CD14-positive monocyte (primary cell): Measurements from ENCODE around the gene ZP1. TPM values are rescaled to one million over a fixed set of nuclear protein-coding genes. Genes with fewer than 3 reads are reported as not detected.

Experiments used
- DNase-seq, 3 donors: peaks; one replicate each; pipeline ENCODE4 v3.0.0-alpha.2; 2011 to 2022
- H2AFZ ChIP-seq: 2 replicates; pipeline ENCODE4 v1.6.0; 2012; ENCODE audit warnings: mild to moderate bottlenecking, low read depth, low read length, inconsistent platforms; ENCODE audit not compliant: insufficient read depth, poor library complexity, severe bottlenecking
- H3K27ac ChIP-seq, 2 donors: 1 replicate in 1 of 2; 2 replicates in 1 of 2; pipeline ENCODE4 v1.5.1; 2012 to 2013; ENCODE audit warnings: low read length in 2 of 2, control low read depth in 1 of 2, inconsistent platforms in 1 of 2, low read depth in 1 of 2, mild to moderate bottlenecking in 1 of 2
- H3K27me3 ChIP-seq, 2 donors: one replicate each; pipeline versions ENCODE4 v1.6.0 to v1.6.1; 2011 to 2013; ENCODE audit warnings: low read length in 2 of 2; ENCODE audit not compliant: control insufficient read depth in 2 of 2, insufficient read depth in 2 of 2
- H3K36me3 ChIP-seq, 2 donors: replicated peaks in 1 of 2; 1 replicate in 1 of 2; 2 replicates in 1 of 2; pipeline versions ENCODE4 v1.5.1 to v1.6.1; 2012 to 2013; ENCODE audit warnings: low read length in 2 of 2, control low read depth in 1 of 2, inconsistent platforms in 1 of 2, mild to moderate bottlenecking in 1 of 2; ENCODE audit not compliant: insufficient read depth in 2 of 2, control insufficient read depth in 1 of 2
- H3K4me1 ChIP-seq, 2 donors: 1 replicate in 1 of 2; 2 replicates in 1 of 2; pipeline versions ENCODE4 v1.5.1 to v1.6.1; 2012 to 2013; ENCODE audit warnings: low read length in 2 of 2, control low read depth in 1 of 2, inconsistent platforms in 1 of 2, mild to moderate bottlenecking in 1 of 2, moderate library complexity in 1 of 2; ENCODE audit not compliant: insufficient read depth in 2 of 2, control insufficient read depth in 1 of 2
- H3K4me2 ChIP-seq: replicated peaks from 2 replicates; pipeline ENCODE3; 2012; ENCODE audit warnings: low read length, moderate library complexity, mild to moderate bottlenecking; ENCODE audit not compliant: poor library complexity, severe bottlenecking; ENCODE audit errors: extremely low read depth
- H3K4me3 ChIP-seq, 3 experiments: fragments of 200-600 bp in 1 of 3; sonication (generic) in 1 of 3; replicated peaks in 1 of 3; 1 replicate in 2 of 3; 2 replicates in 1 of 3; pipeline ENCODE4 v1.5.1; 2011 to 2013; ENCODE audit warnings: low read length in 3 of 3, mild to moderate bottlenecking in 3 of 3, control low read depth in 2 of 3, low read depth in 2 of 3, inconsistent platforms in 1 of 3, moderate library complexity in 1 of 3
- H3K79me2 ChIP-seq: 2 replicates; pipeline ENCODE4 v1.6.0; 2012; ENCODE audit warnings: mild to moderate bottlenecking, control low read depth, inconsistent platforms, low read length, moderate library complexity; ENCODE audit not compliant: insufficient read depth
- H3K9ac ChIP-seq: 2 replicates; pipeline ENCODE4 v1.6.0; 2017; ENCODE audit warnings: low read length, mild to moderate bottlenecking; ENCODE audit not compliant: insufficient read depth, poor library complexity, severe bottlenecking
- H3K9me3 ChIP-seq, 2 donors: replicated peaks in 1 of 2; 1 replicate in 1 of 2; 2 replicates in 1 of 2; pipeline versions ENCODE4 v1.5.1 to v1.6.1; 2012 to 2013; ENCODE audit warnings: low read length in 2 of 2, control low read depth in 1 of 2; ENCODE audit not compliant: control insufficient read depth in 1 of 2, insufficient read depth in 1 of 2
- H4K20me1 ChIP-seq: 2 replicates; pipeline ENCODE4 v1.6.0; 2012; ENCODE audit warnings: mild to moderate bottlenecking, low read length, control low read depth, moderate library complexity; ENCODE audit not compliant: insufficient read depth
- H3K27ac Mint-ChIP-seq, 7 donors: one replicate each; pipeline ENCODE4 v1.8.0; 2020; ENCODE audit warnings: mild to moderate bottlenecking in 7 of 7, mixed read lengths in 7 of 7, moderate library complexity in 6 of 7, inconsistent platforms in 2 of 7
- H3K27me3 Mint-ChIP-seq, 3 donors: one replicate each; pipeline ENCODE4 v1.8.0; 2021 to 2022; ENCODE audit warnings: low read depth in 3 of 3, mild to moderate bottlenecking in 3 of 3, mixed read lengths in 3 of 3, moderate library complexity in 3 of 3, inconsistent platforms in 1 of 3
- H3K36me3 Mint-ChIP-seq, 2 donors: one replicate each; pipeline ENCODE4 v1.8.0; 2020; ENCODE audit warnings: mixed read lengths in 2 of 2, inconsistent platforms in 1 of 2, mild to moderate bottlenecking in 1 of 2
- H3K4me1 Mint-ChIP-seq: one replicate; pipeline ENCODE4 v1.8.0; 2020; ENCODE audit warnings: mild to moderate bottlenecking, mixed read lengths
- H3K4me3 Mint-ChIP-seq, 2 donors: one replicate each; pipeline ENCODE4 v1.8.0; 2020; ENCODE audit warnings: mild to moderate bottlenecking in 2 of 2, mixed read lengths in 2 of 2, moderate library complexity in 1 of 2
- H3K9me3 Mint-ChIP-seq, 7 donors: one replicate each; pipeline ENCODE4 v1.8.0; 2020 to 2022; ENCODE audit warnings: mixed read lengths in 7 of 7, mild to moderate bottlenecking in 6 of 7, moderate library complexity in 6 of 7, inconsistent platforms in 2 of 7
- CTCF ChIP-seq: fragments of 200-600 bp; IDR thresholded peaks from one replicate; pipeline ENCODE4 v1.8.0; 2022; ENCODE audit warnings: antibody characterized with exemption, mild to moderate bottlenecking
- WGBS: methylation state at CpG from one replicate; pipeline ENCODE4 v1.1.5; 2013; ENCODE audit warnings: missing lambda C conversion rate; ENCODE audit not compliant: insufficient coverage; 5-methylcytosine and 5-hydroxymethylcytosine counted together
- intact Hi-C, 2 donors: fragments of 100-400 bp; cut with micrococcal nuclease; formaldehyde crosslinking; loops; one replicate each; pipeline versions ENCODE4 v1.15.0 to v1.15.1; 2023
- polyA plus RNA-seq, 3 donors: library from polyadenylated mRNA; depleted of rRNA in 1 of 3; unstranded in 2 of 3; stranded (reverse) in 1 of 3; fragments of 300-500 nt in 2 of 3; fragments of >200 nt in 1 of 3; fragmentation: Illumina TruSeq in 2 of 3; gene quantifications; 1 replicate in 2 of 3; 2 replicates in 1 of 3; pipeline ENCODE4 v1.2.3, GENCODE V29; 2012 to 2021

The ZP1 gene
- polyA plus RNA-seq, 3 donors, result 0.09 to 0.40 TPM; not detected in 1

- no peaks in the 10 kb centered on the region for H3K27me3 ChIP-seq
- Mint-ChIP-seq H3K27ac (peak within 1 kb of the TSS; percentile 78 to 94 (median 91)), H3K9me3 (no peaks in the 10 kb centered on the region), H3K4me1 (peaks cover 46% of the 10 kb centered on the region), H3K4me3 (peak within 1 kb of the TSS; percentile 86 to 90), H3K36me3 (peaks cover 10 to 16% of the 10 kb centered on the region in 2 donors), H3K27me3 (peaks cover 0 to 5% (median 0%) of the 10 kb centered on the region in 3 donors)
- H3K36me3 ChIP-seq, result peaks cover 0 to 3% of the 10 kb centered on the region in 2 donors
- H3K79me2 ChIP-seq, result peaks cover 31% of the 10 kb centered on the region
- H3K4me1 ChIP-seq, result peaks cover 34 to 46% of the 10 kb centered on the region in 2 donors
- H2AFZ ChIP-seq, result peak within 1 kb of the TSS; percentile 98
- peak; percentile 91 to 97 (median 97) for DNase-seq
- under 1% methylated on average over 56 of the region's 57 CpGs for WGBS
- no peak for TF ChIP-seq CTCF
- H3K27ac ChIP-seq, result peak within 1 kb of the TSS; percentile 56 to 85
- no peaks in the 10 kb centered on the region for H4K20me1 ChIP-seq
- peak within 1 kb of the TSS; percentile 95 for H3K4me2 ChIP-seq
- H3K4me3 ChIP-seq, result peak within 1 kb of the TSS; percentile 71 to 91 (median 89)
- H3K9ac ChIP-seq, result peak within 1 kb of the TSS; percentile 78
- intact Hi-C loops, result loop anchor here in 1 of 2 donors (5.0 kb wide), 1 partner anchor 65 kb away; the partner anchor contains the start of gene PRPF19
- H3K9me3 ChIP-seq, result no peaks in the 10 kb centered on the region
Observed at GRCh38 chr11:60841797-60842667, 25.3 kb upstream of the ZP1 start, which contains the start of gene CCDC86. Gene CCDC86, plus strand, starts transcription at chr11:60842113. Its CDS starts 12 bp downstream, at chr11:60842125.
